Neural cell (in vitro differentiated cells): ENCODE results near the gene ADAM10. TPM values are rescaled to one million over a fixed set of nuclear protein-coding genes. Genes with fewer than 3 reads are reported as not detected.

Source experiments
- H2AFZ ChIP-seq: fragments of 200-600, 300-800 bp; sonication (generic), shearing (Covaris generic); 2 replicates; pipeline ENCODE4 v1.6.0; 2014; ENCODE audit warnings: low read depth, mild to moderate bottlenecking, antibody characterized with exemption, low read length, moderate library complexity
- H3F3A ChIP-seq: fragments of 200-600 bp; shearing (Covaris generic); 2 replicates; pipeline ENCODE4 v1.6.1; 2016; ENCODE audit warnings: mild to moderate bottlenecking, moderate library complexity, mixed read lengths, antibody characterized with exemption, low read length; ENCODE audit not compliant: insufficient read depth, poor library complexity, severe bottlenecking
- H3K27ac ChIP-seq: fragments of 200-600, 300-800 bp; sonication (generic), shearing (Covaris generic); 2 replicates; pipeline ENCODE4 v1.5.1; 2014; ENCODE audit warnings: mild to moderate bottlenecking, low read length, moderate library complexity
- H3K27me3 ChIP-seq: fragments of 300-800, 200-600 bp; sonication (generic), shearing (Covaris generic); 2 replicates; pipeline ENCODE4 v1.6.0; 2014; ENCODE audit warnings: mild to moderate bottlenecking, low read depth, low read length, moderate library complexity; ENCODE audit not compliant: insufficient read depth
- H3K36me3 ChIP-seq: fragments of 300-800, 200-600 bp; sonication (generic), shearing (Covaris generic); 2 replicates; pipeline ENCODE4 v1.5.1; 2014; ENCODE audit warnings: mild to moderate bottlenecking, antibody characterized with exemption, low read length, moderate library complexity; ENCODE audit not compliant: insufficient read depth
- H3K4me2 ChIP-seq: fragments of 300-800, 200-600 bp; sonication (generic), shearing (Covaris generic); 2 replicates; pipeline ENCODE4 v1.6.0; 2014; ENCODE audit warnings: mild to moderate bottlenecking, low read length
- H3K4me3 ChIP-seq: fragments of 300-800, 200-600 bp; sonication (generic), shearing (Covaris generic); 2 replicates; pipeline ENCODE4 v1.5.1; 2014; ENCODE audit warnings: mild to moderate bottlenecking, low read length, moderate library complexity
- H3K79me2 ChIP-seq: fragments of 200-600 bp; shearing (Covaris generic); replicated peaks from 2 replicates; pipeline ENCODE4 v1.6.0; 2014; ENCODE audit warnings: mild to moderate bottlenecking, low read length, moderate library complexity; ENCODE audit not compliant: insufficient read depth
- H3K9ac ChIP-seq: fragments of 300-800, 200-600 bp; sonication (generic), shearing (Covaris generic); 2 replicates; pipeline ENCODE4 v1.6.1; 2016; ENCODE audit warnings: mild to moderate bottlenecking, low read length, mixed read lengths
- H3K9me2 ChIP-seq: fragments of 200-600 bp; shearing (Covaris generic); 2 replicates; pipeline ENCODE4 v1.6.1; 2016; ENCODE audit warnings: mild to moderate bottlenecking, low read length, mixed read lengths; ENCODE audit not compliant: insufficient read depth
- H3K9me3 ChIP-seq: fragments of 200-600, 300-800 bp; sonication (generic), shearing (Covaris generic); 2 replicates; pipeline ENCODE4 v1.6.1; 2016; ENCODE audit warnings: mild to moderate bottlenecking, mixed run types, low read length, moderate library complexity, mixed read lengths
- H4K20me1 ChIP-seq: fragments of 200-600 bp; shearing (Covaris generic); 2 replicates; pipeline ENCODE4 v1.6.1; 2016; ENCODE audit warnings: mild to moderate bottlenecking, mixed run types; ENCODE audit not compliant: insufficient read depth
- CTCF ChIP-seq: fragments of 450-650 bp; IDR thresholded peaks from 2 replicates; pipeline ENCODE4 v1.5.1; 2014; ENCODE audit warnings: antibody characterized with exemption, mild to moderate bottlenecking, moderate library complexity; ENCODE audit not compliant: poor library complexity, severe bottlenecking
- EP300 ChIP-seq: fragments of 450-650 bp; conservative IDR thresholded peaks from 2 replicates; pipeline ENCODE4 v1.6.1; 2014; ENCODE audit warnings: antibody characterized with exemption, mild to moderate bottlenecking, moderate library complexity; ENCODE audit not compliant: poor library complexity, severe bottlenecking
- EZH2 ChIP-seq: fragments of 200-600, 300-800 bp; shearing (Covaris generic), sonication (generic); IDR thresholded peaks from 2 replicates; pipeline ENCODE4 v1.6.1; 2014; ENCODE audit warnings: antibody characterized with exemption, low read length, borderline replicate concordance, mild to moderate bottlenecking; ENCODE audit not compliant: insufficient read depth, poor library complexity, severe bottlenecking
- MXI1 ChIP-seq: fragments of 450-650 bp; conservative IDR thresholded peaks from 2 replicates; pipeline ENCODE4 v1.6.1; 2014; ENCODE audit warnings: antibody characterized with exemption, mild to moderate bottlenecking; ENCODE audit not compliant: poor library complexity, severe bottlenecking
- POLR2AphosphoS5 ChIP-seq: IDR thresholded peaks from 2 replicates; pipeline ENCODE4 v1.6.1; 2012
- RAD21 ChIP-seq: fragments of 450-650 bp; conservative IDR thresholded peaks from 2 replicates; pipeline ENCODE4 v1.6.1; 2014; ENCODE audit warnings: antibody characterized with exemption, mild to moderate bottlenecking, moderate library complexity
- REST ChIP-seq: IDR thresholded peaks from 2 replicates; pipeline ENCODE4 v1.6.1; 2012; ENCODE audit warnings: borderline replicate concordance
- SMC3 ChIP-seq: fragments of 450-650 bp; conservative IDR thresholded peaks from 2 replicates; pipeline ENCODE4 v1.6.1; 2014; ENCODE audit warnings: antibody characterized with exemption, mild to moderate bottlenecking, moderate library complexity; ENCODE audit not compliant: poor library complexity
- TAF1 ChIP-seq: IDR thresholded peaks from 2 replicates; pipeline ENCODE4 v1.6.1; 2012; ENCODE audit warnings: low read depth
- polyA plus RNA-seq: library from polyadenylated mRNA; depleted of rRNA; stranded (reverse); fragments of >200 nt; gene quantifications from 2 replicates; pipeline ENCODE4 v1.2.3, GENCODE V29; 2014

The ADAM10 gene
- polyA plus RNA-seq, 1 donor from 2014 or later, result 66.3 TPM

GRCh38 chr15:58628206-58628947 is 121.1 kb downstream of the ADAM10 start:
- Histone ChIP-seq H3K27me3 (no peaks in the 10 kb centered on the region), H3K9me3 (no peaks in the 10 kb centered on the region), H3F3A (no peaks in the 10 kb centered on the region), H2AFZ (no peak overlapping the region), H4K20me1 (no peaks in the 10 kb centered on the region), H3K9me2 (no peaks in the 10 kb centered on the region), H3K36me3 (peaks cover 6% of the 10 kb centered on the region), H3K9ac (no peak overlapping the region), H3K4me2 (no peak overlapping the region), H3K4me3 (no peak overlapping the region), H3K27ac (no peak overlapping the region), H3K79me2 (no peaks in the 10 kb centered on the region)
- TF ChIP-seq POLR2AphosphoS5, result no peak
- TF ChIP-seq CTCF, result no peak

- no peak overlapping the region for H3K27ac ChIP-seq
- H3K9ac ChIP-seq, result no peak overlapping the region
- no peaks in the 10 kb centered on the region for H3K79me2 ChIP-seq
- no peak overlapping the region for H3K4me2 ChIP-seq
- H4K20me1 ChIP-seq, result no peaks in the 10 kb centered on the region
- TF ChIP-seq TAF1, result no peak
- TF ChIP-seq EP300, result no peak
- TF ChIP-seq RAD21, result no peak
- no peak for TF ChIP-seq POLR2AphosphoS5
- no peak for TF ChIP-seq SMC3
- no peak for TF ChIP-seq REST
- TF ChIP-seq MXI1, result no peak
- no peak for TF ChIP-seq EZH2
- TF ChIP-seq CTCF, result no peak
- H3K9me3 ChIP-seq, result no peaks in the 10 kb centered on the region
- no peaks in the 10 kb centered on the region for H3K9me2 ChIP-seq
- no peak overlapping the region for H3K4me3 ChIP-seq
- H2AFZ ChIP-seq, result no peak overlapping the region
- H3K36me3 ChIP-seq, result peaks cover 6% of the 10 kb centered on the region
- no peaks in the 10 kb centered on the region for H3K27me3 ChIP-seq
- no peaks in the 10 kb centered on the region for H3F3A ChIP-seq
Measured at GRCh38 chr15:58627701-58628100, 121.8 kb downstream of the ADAM10 start.
